Calu3 (cell line): Measurements from ENCODE around the gene CADM3. TPM values are rescaled to one million over a fixed set of nuclear protein-coding genes. Genes with fewer than 3 reads are reported as not detected.

ENCODE experiments used
- BruUV-seq: library from RNA; stranded (reverse); fragments of 400-500 nt; replicated peaks from 2 replicates; lab custom pipeline; 2021; lab: Mats Ljungman, UMichigan
- CTCF ChIA-PET: fragments of 300-600 bp; sonication (Branson Sonifier 250); formaldehyde crosslinking; loops from one replicate; lab custom pipeline; 2022; ENCODE audit warnings: antibody characterized with exemption; lab: Charles Lee
- DNase-seq: peaks from one replicate; pipeline ENCODE4 v3.0.0; 2022
- H3K27ac Mint-ChIP-seq: one replicate; pipeline ENCODE4 v1.8.0; 2022; ENCODE audit warnings: mixed read lengths; ENCODE audit not compliant: unreplicated experiment
- H3K27me3 Mint-ChIP-seq: one replicate; pipeline ENCODE4 v1.8.0; 2022; ENCODE audit warnings: mixed read lengths; ENCODE audit not compliant: unreplicated experiment
- H3K36me3 Mint-ChIP-seq: one replicate; pipeline ENCODE4 v1.8.0; 2022; ENCODE audit warnings: mild to moderate bottlenecking, moderate library complexity, mixed read lengths; ENCODE audit not compliant: insufficient read depth, unreplicated experiment
- H3K4me1 Mint-ChIP-seq: one replicate; pipeline ENCODE4 v1.8.0; 2022; ENCODE audit warnings: mild to moderate bottlenecking, low read depth, mixed read lengths; ENCODE audit not compliant: unreplicated experiment
- H3K4me3 Mint-ChIP-seq: one replicate; pipeline ENCODE4 v1.8.0; 2022; ENCODE audit warnings: mild to moderate bottlenecking, low read depth, moderate library complexity, mixed read lengths; ENCODE audit not compliant: unreplicated experiment
- H3K9me3 Mint-ChIP-seq: one replicate; pipeline ENCODE4 v1.8.0; 2022; ENCODE audit warnings: low read depth, mixed read lengths; ENCODE audit not compliant: unreplicated experiment
- CTCF ChIP-seq: fragments of 200-600 bp; IDR thresholded peaks from one replicate; pipeline ENCODE4 v1.8.0; 2022; ENCODE audit warnings: antibody characterized with exemption; ENCODE audit not compliant: unreplicated experiment
- intact Hi-C: fragments of 100-400 bp; cut with micrococcal nuclease; formaldehyde crosslinking; loops from one replicate; pipeline ENCODE4 v1.10.0; 2022; ENCODE audit not compliant: unreplicated experiment
- total RNA-seq: library from RNA; stranded (reverse); gene quantifications from 2 replicates; pipeline ENCODE4 v1.2.3, GENCODE V29; 2022

The CADM3 gene
- total RNA-seq, 1 experiment from 2014 or later = not detected

GRCh38 chr1:159197561-159198557, 26.4 kb downstream of the CADM3 start:
- Mint-ChIP-seq H3K9me3 (no peaks in the 10 kb centered on the region), H3K4me3 (no peak overlapping the region), H3K27ac (no peak overlapping the region), H3K27me3 (peaks cover 93% of the 10 kb centered on the region), H3K4me1 (no peaks in the 10 kb centered on the region), H3K36me3 (peaks cover 6% of the 10 kb centered on the region)
- CTCF ChIA-PET = interaction anchor here (0.5 to 1.7 kb wide), 8 partner anchors 9 to 810 kb away, joined by 3 to 16 read pairs (median 5); no protein-coding TSS in a partner anchor
- peak; percentile 84 for TF ChIP-seq CTCF
- peak; percentile 82 for DNase-seq
- intact Hi-C loops = loop anchor here (1.0 kb wide), 2 partner anchors 37 to 66 kb away; no protein-coding TSS in a partner anchor
- BruUV-seq = no TSS peak

- Mint-ChIP-seq H3K4me1 (no peaks in the 10 kb centered on the region), H3K27me3 (peaks cover 93% of the 10 kb centered on the region), H3K36me3 (no peaks in the 10 kb centered on the region), H3K4me3 (no peak overlapping the region), H3K27ac (no peak overlapping the region), H3K9me3 (no peaks in the 10 kb centered on the region)
- TF ChIP-seq CTCF = no peak
- intact Hi-C loops = no loop called here
- CTCF ChIA-PET = no interaction called here
- BruUV-seq = no TSS peak
- DNase-seq = no peak
These were observed 28.5 kb downstream of the CADM3 start for GRCh38 chr1:159199901-159200300.

GRCh38 chr1:159200769-159201168, 29.4 kb downstream of the CADM3 start:
- H3K36me3 Mint-ChIP-seq = no peaks in the 10 kb centered on the region
- no TSS peak for BruUV-seq
- H3K27ac Mint-ChIP-seq = no peak overlapping the region
- intact Hi-C loops = no loop called here
- peaks cover 94% of the 10 kb centered on the region for H3K27me3 Mint-ChIP-seq
- no peak for TF ChIP-seq CTCF
- H3K4me3 Mint-ChIP-seq = no peak overlapping the region
- CTCF ChIA-PET = no interaction called here
- DNase-seq = no peak
- H3K9me3 Mint-ChIP-seq = no peaks in the 10 kb centered on the region
- no peaks in the 10 kb centered on the region for H3K4me1 Mint-ChIP-seq

GRCh38 chr1:159201642-159202041, 30.2 kb downstream of the CADM3 start:
- Mint-ChIP-seq H3K27me3 (peaks cover 94% of the 10 kb centered on the region), H3K27ac (no peak overlapping the region), H3K36me3 (no peaks in the 10 kb centered on the region), H3K4me1 (no peaks in the 10 kb centered on the region), H3K9me3 (no peaks in the 10 kb centered on the region), H3K4me3 (no peak overlapping the region)
- CTCF ChIA-PET = interaction anchor here (0.7 kb wide), 1 partner anchor 49 kb away, joined by 4 read pairs; no protein-coding TSS in a partner anchor
- DNase-seq = no peak
- no TSS peak for BruUV-seq
- intact Hi-C loops = no loop called here
- no peak for TF ChIP-seq CTCF
